Measurements from ENCODE around the gene OTOP3. TPM values are rescaled to one million over a fixed set of nuclear protein-coding genes. Genes with fewer than 3 reads are reported as not detected.

The OTOP3 gene
- total RNA-seq, 2 donors from 2014 or later = 0.66 to 2.3 TPM

DNA sequence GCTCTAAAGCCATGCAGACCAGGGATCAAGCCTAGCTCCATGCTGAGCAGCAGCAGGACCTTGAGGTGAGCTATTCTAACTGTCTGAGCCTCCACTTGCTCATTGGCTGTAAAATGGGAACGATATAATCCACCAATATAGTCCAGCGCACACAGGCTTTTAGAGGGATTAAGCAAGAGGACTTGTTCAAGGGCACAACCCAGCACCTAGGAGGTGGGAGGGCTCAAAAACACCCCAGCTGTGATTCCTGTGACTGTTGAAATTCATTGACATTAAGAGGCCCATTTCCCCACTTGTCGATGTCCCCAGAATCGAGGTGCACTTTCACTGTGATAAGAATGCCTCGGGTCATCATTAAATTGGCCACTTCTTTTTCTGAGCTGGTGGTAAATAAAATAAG is 16.8 kb upstream of the OTOP3 start:
- TF ChIP-seq POLR2A (IDR thresholded peaks at IDR 0.05) = no peak
- TF ChIP-seq, protein P1, sequence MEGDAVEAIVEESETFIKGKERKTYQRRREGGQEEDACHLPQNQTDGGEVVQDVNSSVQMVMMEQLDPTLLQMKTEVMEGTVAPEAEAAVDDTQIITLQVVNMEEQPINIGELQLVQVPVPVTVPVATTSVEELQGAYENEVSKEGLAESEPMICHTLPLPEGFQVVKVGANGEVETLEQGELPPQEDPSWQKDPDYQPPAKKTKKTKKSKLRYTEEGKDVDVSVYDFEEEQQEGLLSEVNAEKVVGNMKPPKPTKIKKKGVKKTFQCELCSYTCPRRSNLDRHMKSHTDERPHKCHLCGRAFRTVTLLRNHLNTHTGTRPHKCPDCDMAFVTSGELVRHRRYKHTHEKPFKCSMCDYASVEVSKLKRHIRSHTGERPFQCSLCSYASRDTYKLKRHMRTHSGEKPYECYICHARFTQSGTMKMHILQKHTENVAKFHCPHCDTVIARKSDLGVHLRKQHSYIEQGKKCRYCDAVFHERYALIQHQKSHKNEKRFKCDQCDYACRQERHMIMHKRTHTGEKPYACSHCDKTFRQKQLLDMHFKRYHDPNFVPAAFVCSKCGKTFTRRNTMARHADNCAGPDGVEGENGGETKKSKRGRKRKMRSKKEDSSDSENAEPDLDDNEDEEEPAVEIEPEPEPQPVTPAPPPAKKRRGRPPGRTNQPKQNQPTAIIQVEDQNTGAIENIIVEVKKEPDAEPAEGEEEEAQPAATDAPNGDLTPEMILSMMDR (IDR thresholded peaks at IDR 0.05) = no peak
- no peak overlapping the region for H3K27ac ChIP-seq
- no peak overlapping the region for H3K4me3 ChIP-seq
- H3K9me3 ChIP-seq = no peaks in the 10 kb centered on the region
- DNase-seq = no peak
- no peak for ATAC-seq
- H3K27me3 ChIP-seq = peaks cover 0 to 7% of the 10 kb centered on the region in 2 donors
- no peaks in the 10 kb centered on the region for H3K36me3 ChIP-seq (replicated peaks in 1 of 2; ENCODE audit: insufficient read depth in 1 of 2, low read depth in 2 of 2)
- H3K4me1 ChIP-seq = peaks cover 18% of the 10 kb centered on the region
- intact Hi-C loops (cut with DNase I) = no loop called here
- 74 to 78% methylated on average over 4 to 5 of the region's 5 CpGs for WGBS, 2 donors

DNA sequence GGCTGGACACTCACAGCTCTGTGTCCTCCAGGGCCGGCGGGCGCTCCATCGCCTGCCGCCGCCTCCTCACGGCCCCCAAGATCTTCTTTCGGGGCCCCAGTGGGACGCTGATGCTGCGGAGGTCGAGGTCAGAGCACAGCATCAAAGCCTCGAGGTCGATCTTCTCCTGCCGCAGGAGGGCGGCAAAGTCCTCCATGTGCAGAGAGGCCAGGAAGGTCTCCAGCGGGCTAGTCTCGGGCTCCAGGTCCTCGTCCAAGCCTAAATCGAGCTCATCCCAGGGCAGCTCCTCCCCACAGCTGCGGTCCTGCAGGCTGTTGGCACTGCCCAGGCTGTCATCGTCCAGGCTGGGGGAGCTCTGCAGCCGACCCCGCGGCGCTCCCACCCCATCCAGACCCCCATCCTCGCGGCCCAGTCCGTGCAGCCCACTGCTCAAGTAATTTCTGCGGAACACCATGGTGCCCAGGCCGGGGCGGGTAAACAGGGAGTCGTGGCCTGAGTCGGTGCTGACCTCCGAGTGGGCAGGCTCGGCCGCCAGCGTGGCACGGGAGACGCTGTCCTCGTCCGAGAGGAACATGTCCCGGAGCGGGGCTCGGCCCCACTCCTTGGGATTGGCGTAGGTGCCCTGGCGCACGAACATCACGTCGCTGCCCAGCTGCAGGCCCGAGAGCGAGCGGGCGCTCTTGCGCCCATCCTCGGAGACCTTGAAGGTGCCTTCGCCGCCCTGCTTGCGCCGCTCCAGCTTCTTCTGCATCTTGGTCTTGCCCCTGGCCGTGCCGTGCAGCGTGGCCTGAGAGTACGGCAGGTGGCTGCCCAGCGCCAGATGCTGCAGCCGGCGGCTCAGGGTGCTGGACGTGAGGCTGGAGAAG is 16.0 kb upstream of the OTOP3 start:
- Histone ChIP-seq H3K27ac (no peak overlapping the region), H3K9me3 (no peaks in the 10 kb centered on the region), H3K36me3 (replicated peaks in 1 of 2; ENCODE audit: insufficient read depth in 1 of 2, low read depth in 2 of 2) (no peaks in the 10 kb centered on the region), H3K27me3 (peaks cover 0 to 13% of the 10 kb centered on the region in 2 donors), H3K4me3 (no peak overlapping the region), H3K4me1 (peaks cover 26% of the 10 kb centered on the region)
- peak in 3 of 4 donors; percentile 33 to 40 (median 39) for DNase-seq
- 46 to 55% methylated on average over 12 to 59 of the region's 67 CpGs for WGBS, 2 donors
- ATAC-seq = no peak
- intact Hi-C loops (cut with DNase I) = no loop called here
- no peak for TF ChIP-seq POLR2A (IDR thresholded peaks at IDR 0.05)
- TF ChIP-seq, protein P1 (IDR thresholded peaks at IDR 0.05) = peak in 3 of 7 experiments; percentile 14 to 35 (median 27)

DNA sequence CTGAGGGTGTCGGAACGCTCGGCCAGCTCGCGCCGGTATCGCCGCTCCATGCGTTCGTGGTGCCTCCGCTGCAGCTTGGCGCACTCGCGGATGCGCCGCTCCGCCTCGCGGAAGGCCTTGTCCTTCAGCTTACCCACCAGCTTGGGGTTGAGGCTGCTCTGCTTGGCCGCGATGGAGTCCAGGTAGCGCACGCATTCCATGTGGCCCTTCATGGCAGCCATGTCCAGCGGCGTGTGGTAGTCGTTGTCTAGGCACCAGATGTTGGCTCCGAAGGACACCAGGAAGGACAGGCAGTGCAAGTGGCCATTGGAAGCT is 15.4 kb upstream of the OTOP3 start:
- Histone ChIP-seq H3K4me3 (no peak overlapping the region), H3K9me3 (no peaks in the 10 kb centered on the region), H3K4me1 (peaks cover 28% of the 10 kb centered on the region), H3K36me3 (replicated peaks in 1 of 2; ENCODE audit: insufficient read depth in 1 of 2, low read depth in 2 of 2) (no peaks in the 10 kb centered on the region), H3K27ac (no peak overlapping the region), H3K27me3 (peaks cover 0 to 13% of the 10 kb centered on the region in 2 donors)
- no peak for ATAC-seq
- 69 to 90% methylated on average over 21 to 26 of the region's 27 CpGs for WGBS, 2 donors
- no peak for DNase-seq
- intact Hi-C loops (cut with DNase I) = no loop called here
- no peak for TF ChIP-seq POLR2A (IDR thresholded peaks at IDR 0.05)
- TF ChIP-seq, protein P1 (IDR thresholded peaks at IDR 0.05) = no peak

DNA sequence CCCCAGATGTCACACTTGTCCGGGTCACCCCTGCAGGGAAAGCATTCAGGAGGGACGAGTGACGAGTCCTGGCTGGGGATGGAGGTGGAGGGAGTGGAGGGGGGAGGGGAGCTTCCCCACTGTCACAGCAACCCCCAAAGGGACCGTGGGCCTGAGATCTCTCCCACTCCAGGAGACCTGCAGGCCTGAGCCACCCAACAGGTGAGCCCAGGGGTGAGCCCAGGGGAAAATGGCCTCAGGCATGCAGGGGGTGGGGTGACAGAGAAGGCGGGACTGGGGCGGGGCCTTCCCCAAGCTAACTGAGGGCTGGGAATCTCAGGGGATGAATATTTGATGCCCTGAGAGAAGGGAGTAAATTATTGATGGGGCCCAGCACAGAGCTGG is 15.1 kb upstream of the OTOP3 start:
- H3K4me3 ChIP-seq = no peak overlapping the region
- no peak for TF ChIP-seq POLR2A (IDR thresholded peaks at IDR 0.05)
- TF ChIP-seq, protein P1 (IDR thresholded peaks at IDR 0.05) = no peak
- peaks cover 0 to 13% of the 10 kb centered on the region in 2 donors for H3K27me3 ChIP-seq
- H3K4me1 ChIP-seq = peaks cover 28% of the 10 kb centered on the region
- H3K27ac ChIP-seq = no peak overlapping the region
- ATAC-seq (peak; percentile 10), DNase-seq (no peak)
- no peaks in the 10 kb centered on the region for H3K9me3 ChIP-seq
- intact Hi-C loops (cut with DNase I) = no loop called here
- 56 to 60% methylated on average over 5 to 6 of the region's 6 CpGs for WGBS, 2 donors
- H3K36me3 ChIP-seq (replicated peaks in 1 of 2; ENCODE audit: insufficient read depth in 1 of 2, low read depth in 2 of 2) = no peaks in the 10 kb centered on the region

All from body of pancreas (tissue), 4 donors.